GM12892 (cell line): Measurements from ENCODE around the gene ADH5.

Source experiments
- POLR2A ChIP-seq: IDR thresholded peaks from 2 replicates; pipeline ENCODE4 v1.6.1; 2011; ENCODE audit warnings: low read depth, low read length, control low read depth
- POLR2AphosphoS5 ChIP-seq: IDR thresholded peaks from 2 replicates; pipeline ENCODE4 v1.6.1; 2011; ENCODE audit warnings: low read depth, low read length, control low read depth
- TAF1 ChIP-seq: IDR thresholded peaks from 2 replicates; pipeline ENCODE4 v1.6.1; 2011; ENCODE audit warnings: low read depth, mild to moderate bottlenecking, control low read depth, low read length, borderline replicate concordance

DNA sequence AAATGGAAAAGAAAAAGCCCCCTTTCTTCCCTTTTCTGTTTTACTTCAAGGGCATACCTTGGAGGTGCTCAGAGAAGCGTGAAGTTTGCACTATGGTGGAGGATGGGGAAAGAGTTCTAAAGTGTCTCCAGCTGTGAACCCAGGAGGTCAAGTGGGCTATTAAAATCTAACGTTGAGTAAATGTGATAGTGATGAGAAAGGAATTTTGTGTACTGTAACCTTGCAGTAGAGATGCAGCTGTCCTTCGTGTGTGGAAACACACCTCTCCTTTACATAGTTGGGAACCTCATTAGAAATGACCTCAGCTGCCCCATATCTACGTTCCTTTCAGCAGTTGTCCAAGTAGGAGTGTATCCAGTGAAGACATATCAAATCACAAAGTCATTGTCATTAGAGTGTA, 26.5 kb downstream of the ADH5 start:
- no peak for TF ChIP-seq TAF1
- no peak for TF ChIP-seq POLR2A
- TF ChIP-seq POLR2AphosphoS5 = no peak
